Neural cell (in vitro differentiated cells): Measurements from ENCODE around the gene CCDC124. TPM values are rescaled to one million over a fixed set of nuclear protein-coding genes. Genes with fewer than 3 reads are reported as not detected.

Experiments
- H2AFZ ChIP-seq: fragments of 200-600, 300-800 bp; sonication (generic), shearing (Covaris generic); 2 replicates; pipeline ENCODE4 v1.6.0; 2014; ENCODE audit warnings: low read depth, mild to moderate bottlenecking, antibody characterized with exemption, low read length, moderate library complexity
- H3F3A ChIP-seq: fragments of 200-600 bp; shearing (Covaris generic); 2 replicates; pipeline ENCODE4 v1.6.1; 2016; ENCODE audit warnings: mild to moderate bottlenecking, moderate library complexity, mixed read lengths, antibody characterized with exemption, low read length; ENCODE audit not compliant: insufficient read depth, poor library complexity, severe bottlenecking
- H3K27ac ChIP-seq: fragments of 200-600, 300-800 bp; sonication (generic), shearing (Covaris generic); 2 replicates; pipeline ENCODE4 v1.5.1; 2014; ENCODE audit warnings: mild to moderate bottlenecking, low read length, moderate library complexity
- H3K27me3 ChIP-seq: fragments of 300-800, 200-600 bp; sonication (generic), shearing (Covaris generic); 2 replicates; pipeline ENCODE4 v1.6.0; 2014; ENCODE audit warnings: mild to moderate bottlenecking, low read depth, low read length, moderate library complexity; ENCODE audit not compliant: insufficient read depth
- H3K36me3 ChIP-seq: fragments of 300-800, 200-600 bp; sonication (generic), shearing (Covaris generic); 2 replicates; pipeline ENCODE4 v1.5.1; 2014; ENCODE audit warnings: mild to moderate bottlenecking, antibody characterized with exemption, low read length, moderate library complexity; ENCODE audit not compliant: insufficient read depth
- H3K4me2 ChIP-seq: fragments of 300-800, 200-600 bp; sonication (generic), shearing (Covaris generic); 2 replicates; pipeline ENCODE4 v1.6.0; 2014; ENCODE audit warnings: mild to moderate bottlenecking, low read length
- H3K4me3 ChIP-seq: fragments of 300-800, 200-600 bp; sonication (generic), shearing (Covaris generic); 2 replicates; pipeline ENCODE4 v1.5.1; 2014; ENCODE audit warnings: mild to moderate bottlenecking, low read length, moderate library complexity
- H3K79me2 ChIP-seq: fragments of 200-600 bp; shearing (Covaris generic); replicated peaks from 2 replicates; pipeline ENCODE4 v1.6.0; 2014; ENCODE audit warnings: mild to moderate bottlenecking, low read length, moderate library complexity; ENCODE audit not compliant: insufficient read depth
- H3K9ac ChIP-seq: fragments of 300-800, 200-600 bp; sonication (generic), shearing (Covaris generic); 2 replicates; pipeline ENCODE4 v1.6.1; 2016; ENCODE audit warnings: mild to moderate bottlenecking, low read length, mixed read lengths
- H3K9me2 ChIP-seq: fragments of 200-600 bp; shearing (Covaris generic); 2 replicates; pipeline ENCODE4 v1.6.1; 2016; ENCODE audit warnings: mild to moderate bottlenecking, low read length, mixed read lengths; ENCODE audit not compliant: insufficient read depth
- H3K9me3 ChIP-seq: fragments of 200-600, 300-800 bp; sonication (generic), shearing (Covaris generic); 2 replicates; pipeline ENCODE4 v1.6.1; 2016; ENCODE audit warnings: mild to moderate bottlenecking, mixed run types, low read length, moderate library complexity, mixed read lengths
- H4K20me1 ChIP-seq: fragments of 200-600 bp; shearing (Covaris generic); 2 replicates; pipeline ENCODE4 v1.6.1; 2016; ENCODE audit warnings: mild to moderate bottlenecking, mixed run types; ENCODE audit not compliant: insufficient read depth
- CTCF ChIP-seq: fragments of 450-650 bp; IDR thresholded peaks from 2 replicates; pipeline ENCODE4 v1.5.1; 2014; ENCODE audit warnings: antibody characterized with exemption, mild to moderate bottlenecking, moderate library complexity; ENCODE audit not compliant: poor library complexity, severe bottlenecking
- EP300 ChIP-seq: fragments of 450-650 bp; conservative IDR thresholded peaks from 2 replicates; pipeline ENCODE4 v1.6.1; 2014; ENCODE audit warnings: antibody characterized with exemption, mild to moderate bottlenecking, moderate library complexity; ENCODE audit not compliant: poor library complexity, severe bottlenecking
- EZH2 ChIP-seq: fragments of 200-600, 300-800 bp; shearing (Covaris generic), sonication (generic); IDR thresholded peaks from 2 replicates; pipeline ENCODE4 v1.6.1; 2014; ENCODE audit warnings: antibody characterized with exemption, low read length, borderline replicate concordance, mild to moderate bottlenecking; ENCODE audit not compliant: insufficient read depth, poor library complexity, severe bottlenecking
- MXI1 ChIP-seq: fragments of 450-650 bp; conservative IDR thresholded peaks from 2 replicates; pipeline ENCODE4 v1.6.1; 2014; ENCODE audit warnings: antibody characterized with exemption, mild to moderate bottlenecking; ENCODE audit not compliant: poor library complexity, severe bottlenecking
- POLR2AphosphoS5 ChIP-seq: IDR thresholded peaks from 2 replicates; pipeline ENCODE4 v1.6.1; 2012
- RAD21 ChIP-seq: fragments of 450-650 bp; conservative IDR thresholded peaks from 2 replicates; pipeline ENCODE4 v1.6.1; 2014; ENCODE audit warnings: antibody characterized with exemption, mild to moderate bottlenecking, moderate library complexity
- REST ChIP-seq: IDR thresholded peaks from 2 replicates; pipeline ENCODE4 v1.6.1; 2012; ENCODE audit warnings: borderline replicate concordance
- SMC3 ChIP-seq: fragments of 450-650 bp; conservative IDR thresholded peaks from 2 replicates; pipeline ENCODE4 v1.6.1; 2014; ENCODE audit warnings: antibody characterized with exemption, mild to moderate bottlenecking, moderate library complexity; ENCODE audit not compliant: poor library complexity
- TAF1 ChIP-seq: IDR thresholded peaks from 2 replicates; pipeline ENCODE4 v1.6.1; 2012; ENCODE audit warnings: low read depth
- polyA plus RNA-seq: library from polyadenylated mRNA; depleted of rRNA; stranded (reverse); fragments of >200 nt; gene quantifications from 2 replicates; pipeline ENCODE4 v1.2.3, GENCODE V29; 2014

CCDC124 gene
- polyA plus RNA-seq, 1 donor from 2014 or later, result 31.0 TPM

GRCh38 chr19:17966550-17967256 is 33.9 kb downstream of the CCDC124 start, which contains the start of gene KCNN1:
TSS of gene KCNN1 (plus strand) at chr19:17967107. CDS start at chr19:17973889, 6,782 bp downstream.
- TF ChIP-seq EZH2 (no peak), EP300 (no peak), TAF1 (no peak), REST (no peak), POLR2AphosphoS5 (no peak), RAD21 (no peak), CTCF (no peak), MXI1 (no peak), SMC3 (no peak)
- Histone ChIP-seq H3K4me3 (peak within 1 kb of the TSS; percentile 80), H3K27me3 (no peaks in the 10 kb centered on the region), H3K9ac (peak within 1 kb of the TSS; percentile 68), H4K20me1 (no peaks in the 10 kb centered on the region), H3F3A (no peaks in the 10 kb centered on the region), H3K9me2 (no peaks in the 10 kb centered on the region), H2AFZ (peak within 1 kb of the TSS; percentile 56), H3K79me2 (no peaks in the 10 kb centered on the region), H3K9me3 (no peaks in the 10 kb centered on the region), H3K36me3 (no peaks in the 10 kb centered on the region), H3K4me2 (peak within 1 kb of the TSS; percentile 76), H3K27ac (no peak within 1 kb of the TSS)

GRCh38 chr19:17967257-17968051 is 34.6 kb downstream of the CCDC124 start:
- Histone ChIP-seq H3K4me2 (peak overlapping the region; percentile 76), H2AFZ (peak overlapping the region; percentile 56), H3K27ac (no peak overlapping the region), H3K9me2 (no peaks in the 10 kb centered on the region), H3K9ac (peak overlapping the region; percentile 68), H4K20me1 (no peaks in the 10 kb centered on the region), H3K4me3 (peak overlapping the region; percentile 80), H3K79me2 (no peaks in the 10 kb centered on the region), H3K36me3 (no peaks in the 10 kb centered on the region), H3K27me3 (no peaks in the 10 kb centered on the region), H3F3A (no peaks in the 10 kb centered on the region), H3K9me3 (no peaks in the 10 kb centered on the region)
- no peak for TF ChIP-seq REST
